ENCODE results near the gene GABRG3. TPM values are rescaled to one million over a fixed set of nuclear protein-coding genes. Genes with fewer than 3 reads are reported as not detected.

GABRG3 gene
- total and polyA plus RNA-seq, 11 donors = not detected

DNA sequence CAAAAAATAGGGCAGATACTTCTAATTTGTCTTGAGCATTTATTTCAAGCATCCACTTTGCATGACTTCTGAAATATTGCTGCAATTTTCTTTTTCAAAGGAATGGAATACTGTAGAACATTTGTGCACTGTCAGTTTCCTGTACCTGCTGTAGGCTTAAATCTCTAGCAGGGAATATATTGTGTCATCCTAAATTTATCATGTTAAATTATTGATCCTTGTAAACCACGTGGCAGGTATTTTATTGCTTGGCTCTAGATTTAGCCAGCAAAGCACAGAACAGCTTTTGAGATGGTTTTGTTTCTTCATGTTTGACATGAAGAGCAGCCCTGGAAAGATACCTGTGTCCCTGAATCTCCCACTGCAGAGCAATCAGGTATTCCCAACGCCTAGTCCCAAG is 470.1 kb downstream of the GABRG3 start:
- 46 to 69% (median 61%) methylated on average over 2 of the region's 2 CpGs for WGBS, 4 donors
- intact Hi-C loops (cut with DNase I) = no loop called here
- TF ChIP-seq, protein P1, sequence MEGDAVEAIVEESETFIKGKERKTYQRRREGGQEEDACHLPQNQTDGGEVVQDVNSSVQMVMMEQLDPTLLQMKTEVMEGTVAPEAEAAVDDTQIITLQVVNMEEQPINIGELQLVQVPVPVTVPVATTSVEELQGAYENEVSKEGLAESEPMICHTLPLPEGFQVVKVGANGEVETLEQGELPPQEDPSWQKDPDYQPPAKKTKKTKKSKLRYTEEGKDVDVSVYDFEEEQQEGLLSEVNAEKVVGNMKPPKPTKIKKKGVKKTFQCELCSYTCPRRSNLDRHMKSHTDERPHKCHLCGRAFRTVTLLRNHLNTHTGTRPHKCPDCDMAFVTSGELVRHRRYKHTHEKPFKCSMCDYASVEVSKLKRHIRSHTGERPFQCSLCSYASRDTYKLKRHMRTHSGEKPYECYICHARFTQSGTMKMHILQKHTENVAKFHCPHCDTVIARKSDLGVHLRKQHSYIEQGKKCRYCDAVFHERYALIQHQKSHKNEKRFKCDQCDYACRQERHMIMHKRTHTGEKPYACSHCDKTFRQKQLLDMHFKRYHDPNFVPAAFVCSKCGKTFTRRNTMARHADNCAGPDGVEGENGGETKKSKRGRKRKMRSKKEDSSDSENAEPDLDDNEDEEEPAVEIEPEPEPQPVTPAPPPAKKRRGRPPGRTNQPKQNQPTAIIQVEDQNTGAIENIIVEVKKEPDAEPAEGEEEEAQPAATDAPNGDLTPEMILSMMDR (IDR thresholded peaks at IDR 0.05) = no peak
- TF ChIP-seq POLR2A (IDR thresholded peaks at IDR 0.05) = no peak
- DNase-seq (no peak), ATAC-seq (no peak)
- no peaks in the 10 kb centered on the region for H3K4me1 ChIP-seq
- H3K27ac ChIP-seq = no peak overlapping the region
- H3K36me3 ChIP-seq = no peaks in the 10 kb centered on the region
- no peak overlapping the region for H3K4me3 ChIP-seq
- H3K9me3 ChIP-seq = peaks cover 0 to 8% (median 0%) of the 10 kb centered on the region in 12 donors
- H3K27me3 ChIP-seq = no peaks in the 10 kb centered on the region

DNA sequence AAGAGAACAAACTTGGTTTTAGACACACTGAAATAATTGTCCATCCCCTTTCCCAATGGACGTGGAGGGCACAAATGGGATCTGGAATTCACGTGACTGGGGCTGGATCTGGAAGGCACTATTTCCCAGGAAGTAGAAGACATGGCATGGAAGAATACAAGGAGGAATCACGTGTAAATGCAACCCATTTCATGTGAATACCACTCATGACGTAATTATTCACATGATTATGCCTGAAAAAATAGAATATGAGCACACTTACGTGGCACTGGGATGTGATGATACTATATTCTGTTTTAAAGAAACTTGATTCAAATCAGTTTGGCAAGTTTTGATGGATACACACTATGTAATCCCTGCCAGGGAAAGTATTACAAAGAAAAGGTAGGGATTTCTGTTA is 477.3 kb downstream of the GABRG3 start:
- ATAC-seq = no peak
- Histone ChIP-seq H3K4me1 (no peaks in the 10 kb centered on the region), H3K36me3 (no peaks in the 10 kb centered on the region), H3K27ac (no peak overlapping the region), H3K27me3 (no peaks in the 10 kb centered on the region), H3K9me3 (peaks cover 0 to 10% (median 0%) of the 10 kb centered on the region in 12 donors), H3K4me3 (no peak overlapping the region)
- no peak for DNase-seq
- 76 to 83% (median 80%) methylated on average over 5 of the region's 5 CpGs for WGBS, 4 donors
- TF ChIP-seq, protein P1 (IDR thresholded peaks at IDR 0.05) = no peak
- TF ChIP-seq POLR2A (IDR thresholded peaks at IDR 0.05) = no peak
- intact Hi-C loops (cut with DNase I) = no loop called here

DNA sequence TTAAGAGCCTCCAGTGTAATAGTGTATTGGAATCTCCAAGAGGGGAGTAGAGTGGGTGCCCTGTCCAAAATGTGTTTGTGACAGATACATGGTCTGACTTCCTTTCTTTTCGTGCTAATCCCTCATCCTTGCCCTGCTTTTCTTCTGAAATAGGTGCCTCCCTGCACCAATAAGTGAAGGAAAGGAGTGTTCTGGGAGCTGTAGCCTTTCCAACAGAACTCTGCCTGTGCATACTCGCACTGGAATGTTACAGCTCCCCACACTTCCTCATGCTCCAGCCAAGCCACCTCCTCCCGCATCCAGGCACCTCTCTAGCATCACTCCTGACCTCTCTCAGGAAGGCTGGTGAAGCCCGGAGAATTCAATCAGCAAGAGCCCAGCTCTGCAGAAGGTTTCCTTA is 478.0 kb downstream of the GABRG3 start:
- H3K4me3 ChIP-seq = no peak overlapping the region
- DNase-seq (no peak), ATAC-seq (no peak)
- H3K36me3 ChIP-seq = no peaks in the 10 kb centered on the region
- no peak overlapping the region for H3K27ac ChIP-seq
- no peaks in the 10 kb centered on the region for H3K27me3 ChIP-seq
- intact Hi-C loops (cut with DNase I) = no loop called here
- peaks cover 0 to 10% (median 0%) of the 10 kb centered on the region in 12 donors for H3K9me3 ChIP-seq
- TF ChIP-seq POLR2A (IDR thresholded peaks at IDR 0.05) = no peak
- TF ChIP-seq, protein P1 (IDR thresholded peaks at IDR 0.05) = no peak
- 21 to 39% (median 31%) methylated on average over 4 of the region's 4 CpGs for WGBS, 4 donors
- H3K4me1 ChIP-seq = no peaks in the 10 kb centered on the region

DNA sequence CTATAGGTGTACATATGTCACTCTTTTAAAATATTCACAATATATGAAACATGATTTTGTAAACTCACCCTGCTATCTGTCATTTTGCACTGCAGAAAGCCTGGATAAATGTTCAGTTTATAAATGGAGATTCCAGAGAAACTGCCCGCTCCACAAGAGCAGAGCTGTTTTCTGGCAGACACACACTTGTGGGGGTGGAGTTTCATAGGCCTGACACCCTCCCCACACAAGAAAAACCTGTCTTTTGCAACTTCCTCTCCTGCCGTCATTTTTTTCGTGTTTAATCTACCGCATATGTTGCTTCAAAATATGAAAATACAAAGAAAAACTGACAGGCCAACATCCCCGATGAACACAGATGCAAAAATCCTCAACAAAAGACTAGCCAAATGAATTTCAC is 479.0 kb downstream of the GABRG3 start:
- intact Hi-C loops (cut with DNase I) = no loop called here
- ATAC-seq = no peak
- Histone ChIP-seq H3K27ac (no peak overlapping the region), H3K4me1 (no peaks in the 10 kb centered on the region), H3K9me3 (peaks cover 0 to 10% (median 0%) of the 10 kb centered on the region in 12 donors), H3K4me3 (no peak overlapping the region), H3K36me3 (no peaks in the 10 kb centered on the region), H3K27me3 (no peaks in the 10 kb centered on the region)
- DNase-seq = no peak
- 57 to 70% (median 64%) methylated on average over 5 of the region's 5 CpGs for WGBS, 4 donors
- TF ChIP-seq, protein P1 (IDR thresholded peaks at IDR 0.05) = no peak
- TF ChIP-seq POLR2A (IDR thresholded peaks at IDR 0.05) = no peak

All from heart left ventricle (tissue), 16 donors.